WTC11 (cell line): ENCODE measurements around the gene PXDC1.

ENCODE experiments used
- CTCF ChIP-seq: fragments of 200-600 bp; IDR thresholded peaks from 2 replicates; pipeline ENCODE4 v1.8.0; 2022; ENCODE audit warnings: antibody characterized with exemption
- ELF4 ChIP-seq: sonication (generic); formaldehyde crosslinking; IDR thresholded peaks from 2 replicates; pipeline ENCODE4 v1.8.1; 2022; ENCODE audit warnings: low read depth, mild to moderate bottlenecking, moderate library complexity, missing genetic modification reagents
- FOXJ3 ChIP-seq: sonication (generic); formaldehyde crosslinking; IDR thresholded peaks from 2 replicates; pipeline ENCODE4 v1.9.0; 2021; ENCODE audit warnings: missing genetic modification reagents, mild to moderate bottlenecking, borderline replicate concordance
- IRF2 ChIP-seq: sonication (generic); formaldehyde crosslinking; IDR thresholded peaks from 2 replicates; pipeline ENCODE4 v1.8.0; 2022; ENCODE audit warnings: low read depth, missing genetic modification reagents, borderline replicate concordance
- NR3C1 ChIP-seq: sonication (generic); formaldehyde crosslinking; conservative IDR thresholded peaks from 2 replicates; pipeline ENCODE4 v1.8.1; 2023; ENCODE audit warnings: low read depth, mild to moderate bottlenecking, missing genetic modification reagents
- SMAD3 ChIP-seq: sonication (generic); formaldehyde crosslinking; IDR thresholded peaks from 2 replicates; pipeline ENCODE4 v1.8.0; 2022; ENCODE audit warnings: missing genetic modification reagents, mild to moderate bottlenecking, borderline replicate concordance
- ZMAT4 ChIP-seq: fragments of 250-450 bp; sonication (Bioruptor Pico); IDR thresholded peaks from 2 replicates; pipeline ENCODE4 v1.9.0; 2021; ENCODE audit warnings: mild to moderate bottlenecking
- TF ChIP-seq, protein P1 (sequence below): sonication (generic); formaldehyde crosslinking; IDR thresholded peaks from 2 replicates; pipeline ENCODE4 v1.8.0; 2022; ENCODE audit warnings: missing genetic modification reagents
- TF ChIP-seq, protein P2 (sequence below): sonication (generic); formaldehyde crosslinking; IDR thresholded peaks from 2 replicates; pipeline ENCODE4 v1.8.1; 2022; ENCODE audit warnings: low read depth, mild to moderate bottlenecking, moderate library complexity, missing genetic modification reagents, borderline replicate concordance

DNA sequence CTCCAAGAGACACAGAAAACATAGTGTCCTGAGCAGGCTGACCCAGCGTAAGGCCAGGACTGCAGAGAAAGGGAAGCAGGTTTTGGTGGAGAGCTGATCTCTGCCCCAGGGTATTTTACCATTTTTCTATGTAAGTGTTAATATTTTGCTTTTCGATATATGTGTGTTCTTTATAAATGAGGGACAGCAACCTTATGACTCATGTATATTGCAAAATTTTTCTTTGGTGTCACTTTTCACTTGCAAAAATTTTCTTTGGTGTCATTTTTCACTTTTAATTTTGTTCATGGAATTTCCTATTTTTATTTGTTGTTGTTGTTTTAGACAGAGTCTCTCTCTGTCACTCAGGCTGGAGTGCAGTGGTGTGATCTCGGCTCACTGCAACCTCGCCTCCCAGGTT is 34.6 kb upstream of the PXDC1 start:
- no peak for TF ChIP-seq FOXJ3
- no peak for TF ChIP-seq CTCF
- no peak for TF ChIP-seq ZMAT4
- TF ChIP-seq, protein P1, sequence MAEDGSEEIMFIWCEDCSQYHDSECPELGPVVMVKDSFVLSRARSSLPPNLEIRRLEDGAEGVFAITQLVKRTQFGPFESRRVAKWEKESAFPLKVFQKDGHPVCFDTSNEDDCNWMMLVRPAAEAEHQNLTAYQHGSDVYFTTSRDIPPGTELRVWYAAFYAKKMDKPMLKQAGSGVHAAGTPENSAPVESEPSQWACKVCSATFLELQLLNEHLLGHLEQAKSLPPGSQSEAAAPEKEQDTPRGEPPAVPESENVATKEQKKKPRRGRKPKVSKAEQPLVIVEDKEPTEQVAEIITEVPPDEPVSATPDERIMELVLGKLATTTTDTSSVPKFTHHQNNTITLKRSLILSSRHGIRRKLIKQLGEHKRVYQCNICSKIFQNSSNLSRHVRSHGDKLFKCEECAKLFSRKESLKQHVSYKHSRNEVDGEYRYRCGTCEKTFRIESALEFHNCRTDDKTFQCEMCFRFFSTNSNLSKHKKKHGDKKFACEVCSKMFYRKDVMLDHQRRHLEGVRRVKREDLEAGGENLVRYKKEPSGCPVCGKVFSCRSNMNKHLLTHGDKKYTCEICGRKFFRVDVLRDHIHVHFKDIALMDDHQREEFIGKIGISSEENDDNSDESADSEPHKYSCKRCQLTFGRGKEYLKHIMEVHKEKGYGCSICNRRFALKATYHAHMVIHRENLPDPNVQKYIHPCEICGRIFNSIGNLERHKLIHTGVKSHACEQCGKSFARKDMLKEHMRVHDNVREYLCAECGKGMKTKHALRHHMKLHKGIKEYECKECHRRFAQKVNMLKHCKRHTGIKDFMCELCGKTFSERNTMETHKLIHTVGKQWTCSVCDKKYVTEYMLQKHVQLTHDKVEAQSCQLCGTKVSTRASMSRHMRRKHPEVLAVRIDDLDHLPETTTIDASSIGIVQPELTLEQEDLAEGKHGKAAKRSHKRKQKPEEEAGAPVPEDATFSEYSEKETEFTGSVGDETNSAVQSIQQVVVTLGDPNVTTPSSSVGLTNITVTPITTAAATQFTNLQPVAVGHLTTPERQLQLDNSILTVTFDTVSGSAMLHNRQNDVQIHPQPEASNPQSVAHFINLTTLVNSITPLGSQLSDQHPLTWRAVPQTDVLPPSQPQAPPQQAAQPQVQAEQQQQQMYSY = no peak
- TF ChIP-seq SMAD3 = no peak
- no peak for TF ChIP-seq IRF2 (CRISPR knock-in tag)
- no peak for TF ChIP-seq ELF4 (CRISPR knock-in tag)
- no peak for TF ChIP-seq NR3C1
- TF ChIP-seq, protein P2, sequence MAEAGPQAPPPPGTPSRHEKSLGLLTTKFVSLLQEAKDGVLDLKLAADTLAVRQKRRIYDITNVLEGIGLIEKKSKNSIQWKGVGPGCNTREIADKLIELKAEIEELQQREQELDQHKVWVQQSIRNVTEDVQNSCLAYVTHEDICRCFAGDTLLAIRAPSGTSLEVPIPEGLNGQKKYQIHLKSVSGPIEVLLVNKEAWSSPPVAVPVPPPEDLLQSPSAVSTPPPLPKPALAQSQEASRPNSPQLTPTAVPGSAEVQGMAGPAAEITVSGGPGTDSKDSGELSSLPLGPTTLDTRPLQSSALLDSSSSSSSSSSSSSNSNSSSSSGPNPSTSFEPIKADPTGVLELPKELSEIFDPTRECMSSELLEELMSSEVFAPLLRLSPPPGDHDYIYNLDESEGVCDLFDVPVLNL (CRISPR knock-in tag) = no peak
